ENCODE measurements around the gene MVP. TPM values are rescaled to one million over a fixed set of nuclear protein-coding genes. Genes with fewer than 3 reads are reported as not detected.
A peak's percentile ranks its signal among the peaks of the same experiment; 100 is the strongest.
"Not testable (repeated sequence)": the region's sequence is repeated elsewhere in the genome, so short reads cannot be mapped to it uniquely, and the experiment has no call there.

The MVP gene
- total RNA-seq, 1 experiment from 2014 or later = 71.4 TPM

- no peak for DNase-seq (ENCODE audit: low read depth)
Observed at GRCh38 chr16:29871822-29872546, 51.7 kb downstream of the MVP start.

GRCh38 chr16:29873319-29873718, 53.1 kb downstream of the MVP start:
- no peak for DNase-seq (ENCODE audit: low read depth)

GRCh38 chr16:29875206-29875605, 54.9 kb downstream of the MVP start:
- no peak for DNase-seq (ENCODE audit: low read depth)

- DNase-seq (ENCODE audit: low read depth) = no peak
Observed at GRCh38 chr16:29876217-29876593, 55.9 kb downstream of the MVP start.

GRCh38 chr16:29876594-29877249, 56.5 kb downstream of the MVP start:
- no peak for DNase-seq (ENCODE audit: low read depth)

- peak; percentile 44 for DNase-seq (ENCODE audit: low read depth)
Observed at GRCh38 chr16:29877266-29877961, 57.2 kb downstream of the MVP start.

- no peak for DNase-seq (ENCODE audit: low read depth)
Observed at GRCh38 chr16:29878172-29878571, 57.9 kb downstream of the MVP start.

- DNase-seq (ENCODE audit: low read depth) = no peak
Observed at GRCh38 chr16:29881050-29881449, 60.8 kb downstream of the MVP start.

- no peak for DNase-seq (ENCODE audit: low read depth)
Observed at GRCh38 chr16:29883987-29884386, 63.7 kb downstream of the MVP start.

- DNase-seq (ENCODE audit: low read depth) = not testable (repeated sequence)
Observed at GRCh38 chr16:29889372-29889771, 69.1 kb downstream of the MVP start.

GRCh38 chr16:29891525-29892457, 71.5 kb downstream of the MVP start:
- DNase-seq (ENCODE audit: low read depth) = no peak

- DNase-seq (ENCODE audit: low read depth) = no peak
Observed at GRCh38 chr16:29892458-29892813, 72.2 kb downstream of the MVP start.

GRCh38 chr16:29893553-29893952, 73.3 kb downstream of the MVP start:
- DNase-seq (ENCODE audit: low read depth) = no peak

- DNase-seq (ENCODE audit: low read depth) = no peak
Observed at GRCh38 chr16:29894352-29894751, 74.1 kb downstream of the MVP start.

- no peak for DNase-seq (ENCODE audit: low read depth)
Observed at GRCh38 chr16:29896841-29897240, 76.6 kb downstream of the MVP start.

GRCh38 chr16:29897333-29897732, 77.1 kb downstream of the MVP start:
- DNase-seq (ENCODE audit: low read depth) = no peak

Other genes starting within 250 kb of the MVP start
- 0.40 and 0.89 TPM in 2 replicates for gene SPN, start 157.2 kb upstream of the MVP start, total RNA-seq (2014; rRNA removed; shearing (Covaris generic))
- 0.11 TPM in 1 of 2 replicates, not detected in the other for gene QPRT, start 141.3 kb upstream of the MVP start, total RNA-seq (2014; rRNA removed; shearing (Covaris generic))
- 0.11 TPM in 1 of 2 replicates, not detected in the other for gene C16orf54, start 74.5 kb upstream of the MVP start, total RNA-seq (2014; rRNA removed; shearing (Covaris generic))
- gene ZG16, start 42.2 kb upstream of the MVP start, total RNA-seq (2014; rRNA removed; shearing (Covaris generic)) = not detected in 2 replicates
- gene KIF22, start 29.7 kb upstream of the MVP start, total RNA-seq (2014; rRNA removed; shearing (Covaris generic)) = 104 and 111 TPM in 2 replicates
- 120 and 132 TPM in 2 replicates for gene MAZ, start 13.9 kb upstream of the MVP start, total RNA-seq (2014; rRNA removed; shearing (Covaris generic))
- 0.29 TPM in 1 of 2 replicates, not detected in the other for gene PRRT2, start 8.3 kb upstream of the MVP start, total RNA-seq (2014; rRNA removed; shearing (Covaris generic))
- 50.0 and 78.6 TPM in 2 replicates for gene PAGR1, start 4.3 kb upstream of the MVP start, total RNA-seq (2014; rRNA removed; shearing (Covaris generic))
- gene CDIPT, start 42.8 kb downstream of the MVP start, total RNA-seq (2014; rRNA removed; shearing (Covaris generic)) = 33.5 and 46.1 TPM in 2 replicates
- gene SEZ6L2, start 79.1 kb downstream of the MVP start, total RNA-seq (2014; rRNA removed; shearing (Covaris generic)) = 2.6 and 27.0 TPM in 2 replicates
- gene ASPHD1, start 80.0 kb downstream of the MVP start, total RNA-seq (2014; rRNA removed; shearing (Covaris generic)) = 0.89 and 2.2 TPM in 2 replicates
- 9.0 and 24.2 TPM in 2 replicates for gene KCTD13, start 105.8 kb downstream of the MVP start, total RNA-seq (2014; rRNA removed; shearing (Covaris generic))
- gene TMEM219, start 141.6 kb downstream of the MVP start, total RNA-seq (2014; rRNA removed; shearing (Covaris generic)) = 39.8 and 41.9 TPM in 2 replicates
- 25.2 and 26.5 TPM in 2 replicates for gene TAOK2, start 153.4 kb downstream of the MVP start, total RNA-seq (2014; rRNA removed; shearing (Covaris generic))
- gene HIRIP3, start 175.2 kb downstream of the MVP start, total RNA-seq (2014; rRNA removed; shearing (Covaris generic)) = 8.8 and 14.0 TPM in 2 replicates
- gene INO80E, start 175.8 kb downstream of the MVP start, total RNA-seq (2014; rRNA removed; shearing (Covaris generic)) = 70.8 and 136 TPM in 2 replicates
- gene DOC2A, start 190.6 kb downstream of the MVP start, total RNA-seq (2014; rRNA removed; shearing (Covaris generic)) = 0.18 TPM in 1 of 2 replicates, not detected in the other
- gene C16orf92, start 202.7 kb downstream of the MVP start, total RNA-seq (2014; rRNA removed; shearing (Covaris generic)) = not detected in 2 replicates
- not detected in 2 replicates for gene TLCD3B, start 210.8 kb downstream of the MVP start, total RNA-seq (2014; rRNA removed; shearing (Covaris generic))
- 781 and 887 TPM in 2 replicates for gene ALDOA, start 245.3 kb downstream of the MVP start, total RNA-seq (2014; rRNA removed; shearing (Covaris generic))

Measured in Daoy (cell line).